HG02763 (cell line): ENCODE results near the gene PSORS1C2.

Source experiments
- ATAC-seq: cut with Tn5 transposase; IDR thresholded peaks from one replicate; pipeline ENCODE4 v1.9.1; 2021; ENCODE audit warnings: mild to moderate bottlenecking, moderate library complexity; ENCODE audit not compliant: unreplicated experiment

The PSORS1C2 gene

GRCh38 chr6:31114970-31115849 lies 23.7 kb downstream of the PSORS1C2 start:
- ATAC-seq, result no peak

- no peak for ATAC-seq
These were observed 24.4 kb downstream of the PSORS1C2 start, which contains the start of gene PSORS1C1 for GRCh38 chr6:31114541-31114878. TSS of gene PSORS1C1 (plus strand) at chr6:31114800. CDS start at chr6:31129633, 14,833 bp downstream.

- no peak for ATAC-seq
These were observed 24.9 kb downstream of the PSORS1C2 start for GRCh38 chr6:31113861-31114540.

GRCh38 chr6:31112478-31112877 lies 26.4 kb downstream of the PSORS1C2 start, which contains the start of gene C6orf15:
TSS of gene C6orf15 (minus strand) at chr6:31112575. CDS start at chr6:31112555, 20 bp downstream.
- no peak for ATAC-seq

- no peak for ATAC-seq
These were observed 27.2 kb downstream of the PSORS1C2 start for GRCh38 chr6:31111712-31112111.

GRCh38 chr6:31110825-31111582 lies 27.9 kb downstream of the PSORS1C2 start:
- no peak for ATAC-seq

GRCh38 chr6:31107052-31107451 lies 31.8 kb downstream of the PSORS1C2 start:
- ATAC-seq, result no peak

- ATAC-seq, result no peak
These were observed 35.7 kb downstream of the PSORS1C2 start for GRCh38 chr6:31103136-31103535.

- no peak for ATAC-seq
These were observed 40.4 kb downstream of the PSORS1C2 start for GRCh38 chr6:31098449-31098938.

GRCh38 chr6:31096656-31097055 lies 42.2 kb downstream of the PSORS1C2 start:
- ATAC-seq, result no peak

- no peak for ATAC-seq
These were observed 42.7 kb downstream of the PSORS1C2 start for GRCh38 chr6:31096215-31096614.

- no peak for ATAC-seq
These were observed 44.4 kb downstream of the PSORS1C2 start for GRCh38 chr6:31094389-31094881.

GRCh38 chr6:31092769-31093505 lies 45.9 kb downstream of the PSORS1C2 start:
- no peak for ATAC-seq

- ATAC-seq, result no peak
These were observed 46.6 kb downstream of the PSORS1C2 start for GRCh38 chr6:31092238-31092637.

GRCh38 chr6:31091680-31092079 lies 47.2 kb downstream of the PSORS1C2 start:
- no peak for ATAC-seq

- no peak for ATAC-seq
These were observed 47.9 kb downstream of the PSORS1C2 start for GRCh38 chr6:31090973-31091364.

GRCh38 chr6:31090275-31090972 lies 48.4 kb downstream of the PSORS1C2 start:
- ATAC-seq, result no peak
